ENCODE results near the gene GPAT3.

- TF ChIP-seq CTCF (IDR thresholded peaks at IDR 0.05; ENCODE audit: low read depth, low read length, poor library complexity, severe bottlenecking) (no peak), EZH2phosphoT487 (IDR thresholded peaks at IDR 0.05; ENCODE audit: borderline replicate concordance, low read length) (no peak)
Observed at GRCh38 chr4:83569429-83569828, 33.5 kb downstream of the GPAT3 start.
